Measurements from ENCODE around the gene MLIP.

- TF ChIP-seq, protein P1, sequence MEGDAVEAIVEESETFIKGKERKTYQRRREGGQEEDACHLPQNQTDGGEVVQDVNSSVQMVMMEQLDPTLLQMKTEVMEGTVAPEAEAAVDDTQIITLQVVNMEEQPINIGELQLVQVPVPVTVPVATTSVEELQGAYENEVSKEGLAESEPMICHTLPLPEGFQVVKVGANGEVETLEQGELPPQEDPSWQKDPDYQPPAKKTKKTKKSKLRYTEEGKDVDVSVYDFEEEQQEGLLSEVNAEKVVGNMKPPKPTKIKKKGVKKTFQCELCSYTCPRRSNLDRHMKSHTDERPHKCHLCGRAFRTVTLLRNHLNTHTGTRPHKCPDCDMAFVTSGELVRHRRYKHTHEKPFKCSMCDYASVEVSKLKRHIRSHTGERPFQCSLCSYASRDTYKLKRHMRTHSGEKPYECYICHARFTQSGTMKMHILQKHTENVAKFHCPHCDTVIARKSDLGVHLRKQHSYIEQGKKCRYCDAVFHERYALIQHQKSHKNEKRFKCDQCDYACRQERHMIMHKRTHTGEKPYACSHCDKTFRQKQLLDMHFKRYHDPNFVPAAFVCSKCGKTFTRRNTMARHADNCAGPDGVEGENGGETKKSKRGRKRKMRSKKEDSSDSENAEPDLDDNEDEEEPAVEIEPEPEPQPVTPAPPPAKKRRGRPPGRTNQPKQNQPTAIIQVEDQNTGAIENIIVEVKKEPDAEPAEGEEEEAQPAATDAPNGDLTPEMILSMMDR (IDR thresholded peaks at IDR 0.05): no peak
- no peak for TF ChIP-seq POLR2A (IDR thresholded peaks at IDR 0.05)
These were observed 29.6 kb downstream of the MLIP start for GRCh38 chr6:54140811-54141210.

Data from body of pancreas (tissue), 4 donors.